IPS-18a (cell line): ENCODE data around the gene MRAP.

Experiments
- H3K27ac ChIP-seq: one replicate; pipeline ENCODE4 v1.5.1; 2013; ENCODE audit warnings: low read length
- H3K27me3 ChIP-seq: one replicate; pipeline ENCODE4 v1.6.1; 2013; ENCODE audit warnings: mild to moderate bottlenecking, low read length; ENCODE audit not compliant: control insufficient read depth, insufficient read depth
- H3K36me3 ChIP-seq: one replicate; pipeline ENCODE4 v1.6.1; 2013; ENCODE audit warnings: low read depth, low read length; ENCODE audit not compliant: control insufficient read depth
- H3K4me1 ChIP-seq: one replicate; pipeline ENCODE4 v1.6.1; 2013; ENCODE audit warnings: low read depth, low read length; ENCODE audit not compliant: control insufficient read depth
- H3K4me3 ChIP-seq: one replicate; pipeline ENCODE4 v1.5.1; 2013; ENCODE audit warnings: low read length
- H3K9ac ChIP-seq: one replicate; pipeline ENCODE4 v1.6.1; 2013; ENCODE audit warnings: mild to moderate bottlenecking, low read length, moderate library complexity
- H3K9me3 ChIP-seq: one replicate; pipeline ENCODE4 v1.6.1; 2013; ENCODE audit warnings: low read depth, low read length; ENCODE audit not compliant: control insufficient read depth

Gene MRAP

DNA sequence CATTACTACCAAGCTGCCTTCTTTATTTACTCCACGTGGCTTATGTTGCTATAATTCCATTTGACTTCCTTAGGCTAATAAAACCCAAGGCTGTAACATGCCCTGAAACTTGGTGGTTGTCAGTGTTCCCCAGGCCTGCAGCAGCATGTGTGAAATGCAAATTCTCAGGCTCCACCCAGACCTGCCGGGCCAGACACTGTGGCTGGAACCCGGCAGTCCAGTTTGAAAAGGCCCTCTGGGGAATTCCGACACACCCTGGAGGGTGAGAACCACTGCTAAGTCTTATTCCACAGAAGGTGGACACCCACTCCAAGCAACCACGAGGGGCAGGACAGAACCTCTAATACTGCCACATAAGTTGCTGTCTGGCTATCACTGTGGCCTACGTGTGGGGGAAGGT lies 52.8 kb downstream of the MRAP start:
- H3K36me3 ChIP-seq: peaks cover 96% of the 10 kb centered on the region
- H3K9me3 ChIP-seq: no peaks in the 10 kb centered on the region
- no peak overlapping the region for H3K9ac ChIP-seq
- H3K27ac ChIP-seq: no peak overlapping the region
- H3K4me3 ChIP-seq: no peak overlapping the region
- no peaks in the 10 kb centered on the region for H3K4me1 ChIP-seq
- H3K27me3 ChIP-seq: no peaks in the 10 kb centered on the region

DNA sequence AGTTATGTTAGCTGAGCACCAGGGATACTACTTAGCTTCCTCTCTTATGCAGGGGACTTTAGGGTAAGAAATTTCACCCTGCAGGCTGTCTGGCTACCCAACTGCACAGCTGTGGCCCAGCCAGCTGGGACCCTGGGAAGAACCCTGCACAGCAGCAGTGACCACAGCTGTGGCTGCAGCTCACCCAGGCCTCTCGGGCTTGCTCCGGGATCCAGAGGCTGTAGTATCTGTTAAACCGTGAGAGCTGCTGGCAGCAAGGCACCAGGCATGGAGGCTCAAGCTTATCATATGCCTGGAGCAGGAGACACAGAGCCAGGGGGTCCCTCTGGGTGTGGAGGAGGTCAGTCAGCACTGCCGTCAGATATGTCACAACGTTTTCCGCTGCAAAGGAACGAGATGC lies 53.9 kb downstream of the MRAP start:
- Histone ChIP-seq H3K4me1 (no peaks in the 10 kb centered on the region), H3K9ac (no peak overlapping the region), H3K27ac (no peak overlapping the region), H3K27me3 (no peaks in the 10 kb centered on the region), H3K36me3 (peaks cover 95% of the 10 kb centered on the region), H3K4me3 (no peak overlapping the region), H3K9me3 (no peaks in the 10 kb centered on the region)

DNA sequence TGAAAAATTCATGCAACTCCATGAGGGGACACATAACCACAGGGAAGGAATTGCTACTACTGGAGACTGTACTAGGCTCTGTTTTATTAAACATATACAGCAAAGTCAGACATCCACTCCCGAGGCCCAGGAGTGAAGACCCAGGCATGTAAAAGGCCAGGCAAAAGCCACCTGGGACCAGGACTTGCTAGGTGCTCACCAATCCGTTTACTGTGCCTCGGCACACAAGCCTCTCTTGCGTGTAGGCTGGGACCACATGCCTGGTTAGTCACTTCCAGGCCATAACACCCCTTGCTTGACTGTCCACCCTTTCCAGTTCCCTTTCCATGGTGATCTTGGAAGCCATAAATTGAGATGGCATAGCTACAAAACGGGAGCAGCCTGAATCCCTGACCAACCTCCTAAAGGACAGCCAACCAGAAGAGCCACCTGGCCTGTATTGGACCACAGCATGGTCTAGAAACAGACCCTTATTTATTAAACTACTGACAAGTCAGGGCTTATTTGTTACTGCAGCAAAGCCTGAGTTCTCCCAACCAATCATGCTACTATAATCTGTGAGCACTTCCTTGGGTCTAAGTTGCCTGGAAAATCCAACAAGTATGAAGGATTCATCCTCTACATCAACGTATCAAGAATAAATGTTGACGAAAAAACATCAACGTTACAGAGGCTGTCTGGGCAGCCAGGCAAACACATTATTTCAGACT lies 54.5 kb downstream of the MRAP start:
- Histone ChIP-seq H3K27me3 (no peaks in the 10 kb centered on the region), H3K4me1 (no peaks in the 10 kb centered on the region), H3K4me3 (no peak overlapping the region), H3K9me3 (no peaks in the 10 kb centered on the region), H3K9ac (no peak overlapping the region), H3K27ac (no peak overlapping the region), H3K36me3 (peaks cover 93% of the 10 kb centered on the region)

DNA sequence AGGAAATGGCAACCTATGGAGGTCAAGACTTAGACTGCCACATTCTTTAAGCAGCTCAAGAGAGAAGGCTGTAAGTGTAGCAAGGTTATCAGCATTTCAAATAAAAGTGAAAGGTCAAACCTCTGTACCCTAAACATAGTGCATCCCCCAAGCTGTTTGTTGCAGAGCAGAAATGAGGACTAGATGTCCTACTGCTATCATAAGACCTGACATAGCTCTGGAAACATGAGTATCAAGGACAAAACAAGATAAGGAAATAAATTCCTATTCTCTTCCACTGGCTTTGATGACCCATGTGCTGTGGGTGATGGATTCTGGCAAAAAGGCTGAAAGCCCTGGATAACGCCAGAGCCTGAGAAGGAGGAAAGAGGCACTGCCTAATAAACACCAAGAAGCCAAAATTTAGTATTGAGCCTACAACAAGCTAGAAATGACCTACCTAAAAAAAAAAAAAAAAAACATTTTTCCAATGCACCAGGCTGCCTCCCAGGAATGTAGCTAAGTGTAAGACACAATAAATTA lies 58.3 kb downstream of the MRAP start:
- Histone ChIP-seq H3K9me3 (no peaks in the 10 kb centered on the region), H3K4me1 (no peaks in the 10 kb centered on the region), H3K36me3 (peaks cover 96% of the 10 kb centered on the region), H3K27me3 (no peaks in the 10 kb centered on the region), H3K27ac (no peak overlapping the region), H3K4me3 (no peak overlapping the region), H3K9ac (no peak overlapping the region)

DNA sequence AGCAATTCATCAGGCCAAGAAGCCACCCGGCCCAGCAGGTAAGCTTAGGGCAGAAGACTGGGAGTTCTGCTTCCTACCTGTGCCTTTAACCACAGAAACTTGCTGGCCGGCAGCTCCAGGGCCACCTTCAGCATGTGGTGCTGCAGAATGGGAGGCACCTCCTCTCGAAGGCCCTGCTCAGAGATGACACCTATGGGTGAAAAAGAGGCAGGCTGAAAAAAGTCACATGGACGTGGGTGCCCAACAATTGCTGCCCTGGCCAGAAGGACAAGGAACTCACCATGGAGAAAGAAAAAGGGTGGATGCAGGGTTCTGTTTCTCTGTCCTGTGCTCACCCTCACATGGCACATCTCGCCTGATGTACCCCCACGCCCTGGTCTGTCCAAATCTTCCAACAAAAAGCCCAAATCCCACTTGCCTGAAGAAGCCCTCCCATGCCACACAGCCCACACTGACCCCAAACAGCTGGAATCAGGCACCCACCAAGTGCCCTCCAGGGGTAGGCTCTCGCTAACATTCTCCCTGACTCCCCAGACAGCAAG lies 61.1 kb downstream of the MRAP start:
- Histone ChIP-seq H3K4me3 (no peak overlapping the region), H3K36me3 (peaks cover 94% of the 10 kb centered on the region), H3K9ac (no peak overlapping the region), H3K27me3 (no peaks in the 10 kb centered on the region), H3K9me3 (no peaks in the 10 kb centered on the region), H3K27ac (no peak overlapping the region), H3K4me1 (no peaks in the 10 kb centered on the region)

DNA sequence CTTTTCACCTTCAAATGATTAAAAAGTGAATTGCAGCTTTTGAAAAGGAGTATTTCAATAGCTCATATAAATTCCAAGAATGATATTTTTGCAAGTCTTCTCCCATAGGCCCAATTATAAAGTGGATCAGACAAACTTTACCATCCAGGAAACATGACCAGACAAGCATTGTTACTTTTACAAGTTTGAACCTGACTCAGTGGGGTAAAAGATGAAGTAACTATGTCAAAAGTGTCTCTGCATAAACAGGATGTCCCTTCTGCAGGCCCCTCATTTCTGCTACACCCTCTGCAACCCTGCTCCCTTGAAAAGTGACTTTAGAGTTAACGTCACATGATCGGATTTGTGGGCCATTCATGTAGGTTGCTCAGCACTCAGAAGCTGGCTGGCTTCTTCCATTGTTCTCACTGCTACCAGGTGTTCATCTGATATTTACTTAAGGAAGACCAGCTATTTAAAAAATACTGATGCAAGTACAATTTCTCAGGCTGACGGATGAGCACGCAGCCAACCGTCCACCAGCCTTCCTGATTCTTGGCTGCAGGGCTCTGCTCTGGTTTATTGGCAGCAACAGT lies 61.8 kb downstream of the MRAP start:
- H3K36me3 ChIP-seq: peaks cover 91% of the 10 kb centered on the region
- no peaks in the 10 kb centered on the region for H3K27me3 ChIP-seq
- no peaks in the 10 kb centered on the region for H3K9me3 ChIP-seq
- H3K4me3 ChIP-seq: no peak overlapping the region
- no peak overlapping the region for H3K27ac ChIP-seq
- H3K4me1 ChIP-seq: no peaks in the 10 kb centered on the region
- H3K9ac ChIP-seq: no peak overlapping the region
